Activated naive CD8-positive, alpha-beta T cell treated with anti-CD3 and anti-CD28 coated beads, Interleukin-2, amount 50 U/mL, for 16 hours (primary cell): ENCODE results near the gene SIT1.
A peak's percentile ranks its signal among the peaks of the same experiment; 100 is the strongest.

ENCODE experiments used
- DNase-seq: peaks from one replicate; pipeline ENCODE4 v3.0.0-alpha.2; 2020; ENCODE audit warnings: low read depth, low spot score

The SIT1 gene

DNA sequence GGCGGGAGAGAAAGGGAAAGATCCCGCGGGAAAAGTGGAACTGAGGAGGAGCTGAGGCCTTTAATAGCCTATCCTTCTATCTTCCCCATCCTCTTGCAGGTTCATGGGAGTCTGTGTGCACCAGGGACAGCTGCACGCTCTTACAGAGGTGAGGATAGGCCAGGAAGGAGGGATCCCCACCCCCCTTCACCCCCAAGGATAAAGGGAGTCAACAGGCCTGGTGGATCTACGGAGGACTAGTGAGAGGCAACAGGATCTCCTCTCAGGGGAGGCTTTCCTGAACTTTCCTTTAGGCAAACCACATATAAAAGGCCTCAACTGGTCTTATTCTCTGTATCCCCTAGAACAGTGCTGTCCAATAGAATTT lies 44.6 kb downstream of the SIT1 start:
- DNase-seq: no peak

DNA sequence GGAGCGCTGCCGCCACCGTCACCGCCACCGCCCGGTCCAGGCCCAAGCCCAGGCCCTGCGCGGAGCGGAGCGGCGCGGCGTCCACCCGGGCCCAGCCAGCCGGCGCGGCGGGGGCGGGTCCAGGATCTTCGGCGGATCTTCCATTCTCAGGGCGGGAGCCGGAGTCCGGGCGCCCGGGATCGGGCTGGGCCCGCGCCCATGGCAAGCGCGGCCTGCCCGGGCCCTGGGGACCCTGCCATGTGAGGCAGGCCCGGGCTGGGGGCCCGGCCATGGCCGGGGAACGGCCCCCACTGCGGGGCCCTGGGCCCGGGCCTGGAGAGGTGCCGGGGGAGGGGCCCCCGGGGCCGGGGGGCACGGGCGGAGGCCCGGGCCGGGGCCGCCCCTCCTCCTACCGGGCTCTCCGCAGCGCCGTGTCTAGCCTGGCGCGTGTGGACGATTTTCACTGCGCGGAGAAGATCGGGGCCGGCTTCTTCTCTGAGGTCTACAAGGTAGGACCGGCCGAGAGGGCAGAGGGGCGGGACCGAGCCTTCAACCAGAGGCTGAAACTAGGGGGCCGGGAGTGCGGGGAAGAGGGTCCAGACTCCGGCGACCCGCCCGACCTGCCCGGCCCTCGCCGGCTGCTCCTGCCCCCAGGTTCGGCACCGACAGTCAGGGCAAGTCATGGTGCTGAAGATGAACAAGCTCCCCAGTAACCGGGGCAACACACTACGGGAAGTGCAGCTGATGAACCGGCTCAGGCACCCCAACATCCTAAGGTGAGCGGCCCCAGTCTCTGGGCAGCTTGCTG lies 45.2 kb downstream of the SIT1 start:
- DNase-seq: no peak

DNA sequence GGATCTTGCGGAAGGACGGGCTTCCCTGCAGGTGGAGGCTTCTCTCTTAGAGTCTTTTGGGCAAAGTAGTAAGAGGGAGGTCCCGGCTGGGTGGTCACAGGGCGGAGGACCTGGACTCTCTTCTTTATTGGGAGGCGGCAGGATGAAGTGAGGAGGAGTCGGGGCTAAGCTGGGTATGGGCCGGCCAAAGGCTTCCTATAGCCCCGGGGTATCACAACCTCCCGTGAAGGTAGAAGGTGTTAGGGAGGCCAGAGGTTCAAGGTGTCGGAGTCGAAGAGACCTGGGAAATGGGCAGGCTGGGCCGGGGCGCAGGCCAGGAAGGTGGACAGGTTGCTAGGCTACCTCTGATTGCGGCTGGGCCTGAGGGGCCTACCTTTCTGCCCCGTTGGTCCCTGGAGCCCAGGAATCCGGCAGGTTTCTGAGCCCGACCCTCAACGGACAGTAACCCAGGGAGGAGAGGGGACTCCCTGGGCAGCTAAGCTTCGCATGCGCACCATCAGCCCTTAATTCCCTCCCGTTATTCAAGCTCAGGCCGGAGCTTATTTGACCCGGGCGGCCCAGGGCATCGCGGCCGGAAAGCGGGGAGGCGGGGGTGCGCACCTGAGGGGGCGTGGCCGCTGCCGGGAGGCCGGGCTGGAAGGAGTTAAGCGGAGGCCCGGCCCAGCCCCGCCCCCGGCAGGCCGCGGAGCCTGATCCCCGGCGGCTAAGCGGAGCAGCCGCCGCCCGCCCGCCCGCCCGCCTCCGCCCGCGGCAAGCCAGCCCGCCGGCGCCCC lies 46.0 kb downstream of the SIT1 start, which contains the start of gene TESK1:
Gene TESK1, plus strand, starts transcription at position 685 of the 773 bp plus-strand sequence. CDS start 358 bp downstream, outside the sequence.
- DNase-seq: peak; percentile 60

- peak; percentile 97 for DNase-seq
Observed at GRCh38 chr9:35603986-35604577, 46.6 kb downstream of the SIT1 start.

DNA sequence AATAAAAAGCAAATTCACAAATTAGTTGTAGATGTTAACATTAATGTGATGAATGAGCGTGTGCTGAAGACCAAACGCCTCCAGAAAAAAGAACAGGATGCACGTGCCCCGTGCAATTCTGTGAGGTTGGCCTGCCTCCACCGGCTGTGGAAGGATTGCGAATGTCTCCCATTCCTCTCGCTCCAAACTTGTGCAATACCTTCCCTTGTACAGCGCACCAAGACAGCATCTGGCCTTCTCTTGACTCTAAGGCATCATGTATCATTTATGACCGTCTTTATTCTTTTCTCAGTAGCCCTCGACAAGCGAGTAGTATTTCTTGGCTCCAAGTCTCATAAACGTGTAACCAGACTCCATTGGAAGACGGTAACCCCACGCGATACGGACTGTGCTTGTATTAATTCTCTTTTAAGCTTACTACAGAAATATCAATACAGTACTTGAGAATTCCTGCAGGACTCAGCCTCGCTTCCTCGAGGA lies 47.2 kb downstream of the SIT1 start:
- DNase-seq: no peak

- DNase-seq: no peak
Observed at GRCh38 chr9:35599763-35600604, 50.7 kb downstream of the SIT1 start.
